A549 (cell line): ENCODE measurements around the gene TPP2. TPM values are rescaled to one million over a fixed set of nuclear protein-coding genes. Genes with fewer than 3 reads are reported as not detected.

Source experiments
- ATAC-seq, 2 experiments: fragments of 200-7000 bp in 1 of 2; fragments of >200 bp in 1 of 2; cut with Nextera tagmentation in 1 of 2; cut with Tn5 transposase in 1 of 2; 3 replicates each; pipeline versions ENCODE4 v1.8.0 to v1.9.1; 2018 to 2020; ENCODE audit warnings: mild to moderate bottlenecking in 1 of 2, moderate library complexity in 1 of 2
- CTCF ChIA-PET: fragments of 300-600 bp; sonication (Branson Sonifier 250); formaldehyde crosslinking; extraction: SDS; loops from one replicate; lab custom pipeline; 2021; ENCODE audit warnings: antibody characterized with exemption, inconsistent platforms; lab: Yijun Ruan, JAX
- POLR2A ChIA-PET: fragments of 350-600 bp; formaldehyde crosslinking; extraction: SDS; loops from one replicate; lab custom pipeline; 2021; ENCODE audit warnings: antibody characterized with exemption, inconsistent platforms; lab: Yijun Ruan, JAX
- DNase-seq, 2 experiments: peaks; one replicate each; pipeline versions ENCODE4 v3.0.0 to v3.0.0-alpha.2; 2011 to 2016; ENCODE audit warnings: low read depth in 1 of 2, low spot score in 1 of 2
- FAIRE-seq: peaks from 2 replicates; lab custom pipeline; 2011; peaks lifted over from hg19 to GRCh38; lab: Jason Lieb, UNC
- H3K27ac ChIP-seq, 2 experiments: fragments of >200 bp; sonication (Bioruptor Twin); formaldehyde crosslinking; 3 replicates each; pipeline ENCODE4 v1.5.1; 2016 to 2017
- H3K4me1 ChIP-seq: fragments of >200 bp; sonication (Bioruptor Twin); formaldehyde crosslinking; 3 replicates; pipeline ENCODE4 v1.6.1; 2016
- H3K4me2 ChIP-seq: fragments of >200 bp; sonication (Bioruptor Twin); formaldehyde crosslinking; 3 replicates; pipeline ENCODE4 v1.6.1; 2016
- H3K4me3 ChIP-seq: fragments of >200 bp; sonication (Bioruptor Twin); formaldehyde crosslinking; 3 replicates; pipeline ENCODE4 v1.5.1; 2016
- H3K9me3 ChIP-seq: fragments of >200 bp; sonication (Bioruptor Twin); formaldehyde crosslinking; 3 replicates; pipeline ENCODE4 v1.6.1; 2016
- CBX2 ChIP-seq: fragments of 200-600 bp; sonication (generic); IDR thresholded peaks from 2 replicates; pipeline ENCODE4 v1.6.1; 2016; ENCODE audit warnings: low read depth, mild to moderate bottlenecking, borderline replicate concordance
- CBX8 ChIP-seq: fragments of 200-600 bp; sonication (generic); IDR thresholded peaks from 2 replicates; pipeline ENCODE4 v1.6.1; 2016
- CHD4 ChIP-seq: fragments of 200-600 bp; sonication (generic); IDR thresholded peaks from 2 replicates; pipeline ENCODE4 v1.6.1; 2016; ENCODE audit warnings: antibody characterized with exemption, mild to moderate bottlenecking, borderline replicate concordance
- EHMT2 ChIP-seq: fragments of 200-600 bp; sonication (generic); IDR thresholded peaks from 2 replicates; pipeline ENCODE4 v1.6.1; 2016; ENCODE audit warnings: antibody characterized with exemption, low read depth, mild to moderate bottlenecking, moderate library complexity
- EP300 ChIP-seq, 2 experiments: fragments of >200 bp; sonication (Bioruptor Twin); formaldehyde crosslinking; IDR thresholded peaks; 2 replicates in 1 of 2; 3 replicates in 1 of 2; pipeline ENCODE4 v1.6.1; 2016 to 2017
- HDAC2 ChIP-seq: fragments of 200-600 bp; sonication (generic); IDR thresholded peaks from 2 replicates; pipeline ENCODE4 v1.6.1; 2016
- JUN ChIP-seq, 2 experiments: fragments of >200 bp; sonication (Bioruptor Twin); formaldehyde crosslinking; IDR thresholded peaks; 2 replicates in 1 of 2; 3 replicates in 1 of 2; pipeline ENCODE4 v1.6.1; 2016 to 2017
- JUNB ChIP-seq: fragments of >200 bp; sonication (Bioruptor Twin); formaldehyde crosslinking; IDR thresholded peaks from 2 replicates; pipeline ENCODE4 v1.6.1; 2016
- KDM5A ChIP-seq: fragments of 200-600 bp; sonication (generic); IDR thresholded peaks from 2 replicates; pipeline ENCODE4 v1.6.1; 2016; ENCODE audit warnings: antibody characterized with exemption, mild to moderate bottlenecking
- MAFK ChIP-seq: fragments of 450-650 bp; IDR thresholded peaks from 2 replicates; pipeline ENCODE4 v1.6.1; 2014; ENCODE audit not compliant: partially characterized antibody
- MAZ ChIP-seq: fragments of 150-350 bp; IDR thresholded peaks from 2 replicates; pipeline ENCODE4 v1.6.1; 2014; ENCODE audit warnings: antibody characterized with exemption, low read depth, low read length, borderline replicate concordance
- NPAS2 ChIP-seq: fragments of 250-450 bp; sonication (Bioruptor Pico); IDR thresholded peaks from 2 replicates; pipeline ENCODE4 v1.8.0; 2022; ENCODE audit warnings: mild to moderate bottlenecking, moderate library complexity, borderline replicate concordance
- PBX3 ChIP-seq: IDR thresholded peaks from 2 replicates; pipeline ENCODE4 v1.6.1; 2012
- REST ChIP-seq: fragments of 200-600 bp; sonication (generic); IDR thresholded peaks from 2 replicates; pipeline ENCODE4 v1.6.1; 2016; ENCODE audit warnings: antibody characterized with exemption, mild to moderate bottlenecking, moderate library complexity
- RNF2 ChIP-seq: fragments of 200-600 bp; sonication (generic); IDR thresholded peaks from 2 replicates; pipeline ENCODE4 v1.6.1; 2016; ENCODE audit warnings: low read depth, mild to moderate bottlenecking, antibody characterized with exemption, moderate library complexity, borderline replicate concordance
- SMC3 ChIP-seq: fragments of >200 bp; sonication (Bioruptor Twin); formaldehyde crosslinking; IDR thresholded peaks from 3 replicates; pipeline ENCODE4 v1.6.1; 2018; ENCODE audit warnings: inconsistent platforms
- SREBF2 ChIP-seq: fragments of 450-650 bp; IDR thresholded peaks from 2 replicates; pipeline ENCODE4 v1.6.1; 2014; ENCODE audit warnings: mild to moderate bottlenecking, moderate library complexity
- TP53 ChIP-seq: fragments of 250-450 bp; sonication (Bioruptor Pico); IDR thresholded peaks from 2 replicates; pipeline ENCODE4 v1.5.0; 2021; ENCODE audit warnings: mild to moderate bottlenecking, moderate library complexity
- ZC3H11A ChIP-seq: fragments of 450-650 bp; IDR thresholded peaks from 2 replicates; pipeline ENCODE4 v1.6.1; 2014; ENCODE audit warnings: antibody characterized with exemption, mild to moderate bottlenecking
- WGBS: methylation state at CpG from one replicate; pipeline ENCODE4 v1.1.6; 2017; ENCODE audit errors: missing lambda C conversion rate; 5-methylcytosine and 5-hydroxymethylcytosine counted together
- polyA plus RNA-seq, 4 experiments: library from polyadenylated mRNA; depleted of rRNA in 3 of 4; stranded (reverse); fragments of >200 nt; fragmentation: RNase III in 1 of 4; extraction: RNeasy Plus Mini Kit Qiagen cat#74134 plus additional on column Dnase treatment in 1 of 4; gene quantifications; 2 replicates in 3 of 4; 3 replicates in 1 of 4; pipeline ENCODE4 v1.2.3, GENCODE V29; 2011 to 2017
- TF ChIP-seq, protein P1 (sequence below): IDR thresholded peaks from 2 replicates; pipeline ENCODE4 v1.6.1; 2012

Gene TPP2
- polyA plus RNA-seq, 2 of the 4 experiments (the other 2 are of a cell fraction) = 18.6 to 28.4 TPM

DNA sequence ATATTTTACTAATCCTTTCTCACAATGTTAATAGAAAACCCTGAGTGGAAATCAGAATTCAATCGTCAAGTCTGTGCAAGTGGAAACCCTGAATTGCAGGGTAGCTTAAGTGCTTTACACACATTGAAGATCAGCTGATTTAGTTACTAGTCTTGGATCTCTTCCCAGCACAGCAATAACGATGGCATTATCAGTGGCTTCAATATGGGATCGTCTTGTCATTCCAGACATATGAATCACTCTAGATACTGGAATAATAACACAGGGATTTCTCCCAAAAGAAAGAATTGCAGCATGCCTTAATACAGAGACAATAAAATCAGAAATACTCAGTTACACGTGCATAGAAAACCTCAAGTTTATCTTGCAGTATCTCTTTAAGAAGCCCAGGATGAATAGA, 110.7 kb downstream of the TPP2 start:
- ATAC-seq = peak; percentile 56 to 66
- H3K9me3 ChIP-seq = peaks cover 2% of the 10 kb centered on the region; the same call in 1 of the 3 replicates
- CTCF ChIA-PET = no interaction called here
- POLR2A ChIA-PET = interaction anchor here (1.2 kb wide), 2 partner anchors 42 to 66 kb away, joined by 3 to 5 read pairs; partner anchors contain the start of gene TEX30
- peak overlapping the region; percentile 22; the same call in 2 of the 3 replicates for H3K4me2 ChIP-seq
- peak; percentile 8 to 32 for DNase-seq
- FAIRE-seq = no peak
- TF ChIP-seq MAFK = no peak
- TF ChIP-seq JUNB = peak; percentile 14; the same call in 1 of the 2 replicates
- H3K4me3 ChIP-seq = no peak overlapping the region
- H3K27ac ChIP-seq = no peak overlapping the region
- WGBS = 0% methylated on average over 4 of the region's 4 CpGs
- peaks cover 6% of the 10 kb centered on the region; the same call in 1 of the 3 replicates for H3K4me1 ChIP-seq

- Histone ChIP-seq H3K4me2 (no peak overlapping the region), H3K4me1 (peaks cover 6% of the 10 kb centered on the region; the same call in 1 of the 3 replicates), H3K4me3 (no peak overlapping the region), H3K9me3 (peaks cover 2% of the 10 kb centered on the region; the same call in 1 of the 3 replicates), H3K27ac (no peak overlapping the region)
- WGBS = 15% methylated on average over 2 of the region's 2 CpGs
- DNase-seq (no peak), ATAC-seq (no peak), FAIRE-seq (no peak)
- POLR2A ChIA-PET = interaction anchor here (1.2 kb wide), 1 partner anchor 41 kb away, joined by 3 read pairs; no protein-coding TSS in a partner anchor
- CTCF ChIA-PET = no interaction called here
- no peak for TF ChIP-seq NPAS2 (CRISPR knock-in tag)
- TF ChIP-seq PBX3 = no peak
- no peak for TF ChIP-seq JUN (IDR thresholded peaks at IDR 0.05)
- TF ChIP-seq CHD4 = no peak
- no peak for TF ChIP-seq CBX2
- no peak for TF ChIP-seq REST
- TF ChIP-seq CBX8 = no peak
- no peak for TF ChIP-seq KDM5A
- TF ChIP-seq TP53 (CRISPR knock-in tag) = no peak
- TF ChIP-seq SREBF2 = no peak
- TF ChIP-seq RNF2 = no peak
- no peak for TF ChIP-seq SMC3
- no peak for TF ChIP-seq HDAC2
These were observed 111.4 kb downstream of the TPP2 start for GRCh38 chr13:102708211-102708610.

GRCh38 chr13:102708991-102709390, 112.2 kb downstream of the TPP2 start:
- FAIRE-seq (no peak), ATAC-seq (no peak), DNase-seq (no peak)
- WGBS = 86% methylated on average over 1 of the region's 2 CpGs
- Histone ChIP-seq H3K9me3 (peaks cover 2% of the 10 kb centered on the region; the same call in 1 of the 3 replicates), H3K4me1 (peaks cover 6% of the 10 kb centered on the region; the same call in 1 of the 3 replicates), H3K27ac (no peak overlapping the region), H3K4me2 (no peak overlapping the region), H3K4me3 (no peak overlapping the region)
- ChIA-PET CTCF (no interaction called here), POLR2A (no interaction called here)
- no peak for TF ChIP-seq ZC3H11A
- no peak for TF ChIP-seq REST
- TF ChIP-seq, protein P1, sequence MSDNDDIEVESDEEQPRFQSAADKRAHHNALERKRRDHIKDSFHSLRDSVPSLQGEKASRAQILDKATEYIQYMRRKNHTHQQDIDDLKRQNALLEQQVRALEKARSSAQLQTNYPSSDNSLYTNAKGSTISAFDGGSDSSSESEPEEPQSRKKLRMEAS = no peak
- TF ChIP-seq MAZ = no peak
- no peak for TF ChIP-seq SMC3
- TF ChIP-seq EHMT2 = no peak
- no peak for TF ChIP-seq EP300 (IDR thresholded peaks at IDR 0.05)
- TF ChIP-seq, all 56 proteins: peak for 0
